Stimulated activated CD8-positive, alpha-beta memory T cell treated with anti-CD3 and anti-CD28 coated beads, Interleukin-12 subunit alpha, Interleukin-12 subunit beta, amount 100 ng/mL, for 4 hours (primary cell): ENCODE data around the gene SLC24A3.

Source experiments
- DNase-seq: peaks from one replicate; pipeline ENCODE4 v3.0.0-alpha.2; 2020; ENCODE audit warnings: low read depth

The SLC24A3 gene

DNA sequence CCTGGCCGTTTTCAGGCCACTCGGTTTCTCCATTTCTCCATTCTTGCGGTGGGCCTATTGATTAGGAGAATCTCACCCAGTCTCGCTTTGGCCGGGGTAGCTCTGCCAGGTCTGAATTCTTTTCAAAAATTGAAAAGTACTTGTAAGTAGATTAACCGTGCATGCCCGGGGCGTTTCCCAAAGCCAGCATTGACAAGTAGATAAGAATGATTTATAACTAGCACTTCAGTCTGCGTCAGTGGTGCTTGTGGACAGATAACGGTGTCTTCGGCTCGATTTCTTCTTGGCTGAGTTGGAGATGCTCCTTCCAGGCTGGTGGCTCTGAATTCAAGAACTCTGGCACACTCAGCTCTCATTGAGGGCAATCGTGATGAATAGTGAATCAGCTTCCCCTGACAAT, 29.0 kb downstream of the SLC24A3 start:
- no peak for DNase-seq

GRCh38 chr20:19244291-19244690, 31.8 kb downstream of the SLC24A3 start:
- no peak for DNase-seq

GRCh38 chr20:19249106-19249879, 36.9 kb downstream of the SLC24A3 start:
- DNase-seq, result no peak

DNA sequence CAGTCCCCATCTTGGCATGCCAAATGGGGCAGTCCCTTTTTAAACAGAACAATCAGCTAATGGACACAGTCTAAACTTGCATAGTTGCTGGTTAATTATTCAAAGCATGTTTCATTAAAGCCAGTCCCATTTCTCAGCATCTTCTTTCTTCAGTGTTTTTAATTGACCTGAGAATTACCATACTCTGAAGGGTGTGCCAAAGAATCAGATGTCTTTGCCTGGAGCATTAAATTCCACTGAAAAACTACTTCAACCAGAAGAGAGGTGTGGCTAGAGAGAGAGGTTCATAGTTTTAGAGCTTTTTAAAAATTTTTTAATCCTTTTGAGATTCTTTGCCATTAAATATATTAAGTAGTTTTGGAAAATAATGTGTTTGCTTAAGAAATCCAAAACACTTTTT, 37.9 kb downstream of the SLC24A3 start:
- no peak for DNase-seq

GRCh38 chr20:19251506-19251905, 39.1 kb downstream of the SLC24A3 start:
- no peak for DNase-seq

DNA sequence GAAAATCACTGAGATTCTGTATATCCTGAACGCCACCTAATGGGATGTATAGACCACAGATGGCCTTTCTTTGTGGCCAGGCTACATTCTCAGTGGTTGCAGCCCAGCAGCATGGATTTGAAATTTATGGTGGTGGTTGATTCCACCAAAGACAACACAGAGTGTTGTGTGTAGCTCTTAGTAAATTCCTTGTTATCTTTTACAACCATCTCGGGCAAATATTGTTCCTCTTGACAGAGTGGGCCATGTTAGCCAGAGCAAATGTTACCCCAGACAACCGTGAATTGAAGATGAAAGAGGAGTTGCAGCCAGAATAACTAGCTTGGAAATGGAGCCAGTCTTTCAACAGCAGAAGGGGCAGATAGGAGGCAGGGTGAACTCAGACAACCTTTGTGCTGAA, 39.5 kb downstream of the SLC24A3 start:
- no peak for DNase-seq

- no peak for DNase-seq
Observed at GRCh38 chr20:19252451-19253120, 40.1 kb downstream of the SLC24A3 start.

DNA sequence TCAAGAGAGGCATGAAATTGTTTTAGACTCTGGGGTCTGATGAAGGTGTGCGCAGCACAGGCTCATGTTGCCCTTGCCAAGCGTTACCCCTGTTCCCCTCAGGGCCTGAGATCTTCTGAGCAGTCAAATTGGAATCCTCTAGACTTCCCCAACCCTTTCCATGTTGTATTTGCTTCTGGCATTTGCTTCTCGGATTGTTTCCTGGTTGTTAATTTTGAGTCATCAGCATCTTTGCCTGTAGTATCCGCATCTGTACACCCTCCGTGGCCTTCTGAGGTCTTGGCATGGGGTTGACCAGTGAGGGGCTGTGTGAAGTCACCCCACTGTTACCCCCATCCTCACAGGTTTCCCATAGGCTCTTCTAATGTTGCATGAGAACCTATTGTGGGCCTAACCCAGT, 40.9 kb downstream of the SLC24A3 start:
- no peak for DNase-seq

DNA sequence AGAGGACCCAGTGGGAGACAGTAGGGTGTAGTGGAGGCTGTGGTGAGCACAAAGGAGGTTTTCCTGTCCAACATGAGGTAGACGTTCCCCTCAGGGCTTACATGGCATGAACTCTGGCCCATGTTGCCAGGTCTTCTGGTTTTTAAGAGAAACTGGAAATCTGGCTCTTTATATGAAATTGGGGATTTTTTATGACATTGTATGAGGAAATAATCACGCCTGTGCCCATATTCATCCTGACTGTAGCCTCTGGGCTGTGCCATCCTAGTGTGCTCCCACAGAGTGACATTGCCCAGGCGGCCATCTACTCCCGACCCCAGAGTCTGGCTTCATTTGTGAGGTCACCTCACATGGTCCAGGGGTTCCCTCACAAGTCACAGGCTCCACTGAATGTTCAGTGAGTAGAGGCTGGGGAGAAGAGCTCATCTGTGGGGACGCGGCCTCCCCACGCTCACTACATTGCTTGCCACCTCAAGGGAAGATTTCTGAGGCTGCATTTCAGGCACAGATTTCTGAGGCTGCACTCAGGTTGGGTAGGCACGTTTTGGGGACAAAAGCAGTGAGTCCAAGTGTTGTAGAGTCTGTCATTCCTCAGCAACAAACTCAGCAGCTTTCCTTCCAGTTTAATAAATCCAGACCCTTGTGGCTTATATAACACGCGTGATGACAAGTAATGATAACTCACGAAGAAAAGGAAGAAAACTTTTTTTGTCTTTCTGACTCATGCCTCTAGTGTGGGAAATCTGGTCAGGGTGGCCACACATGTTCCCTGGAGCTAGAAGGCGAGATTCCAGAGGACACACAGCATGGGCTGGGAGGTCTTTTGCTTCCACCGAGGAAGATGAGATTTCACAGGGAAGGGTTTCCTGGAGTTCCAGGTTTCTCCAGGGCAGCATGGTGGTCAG, 41.7 kb downstream of the SLC24A3 start:
- no peak for DNase-seq

DNA sequence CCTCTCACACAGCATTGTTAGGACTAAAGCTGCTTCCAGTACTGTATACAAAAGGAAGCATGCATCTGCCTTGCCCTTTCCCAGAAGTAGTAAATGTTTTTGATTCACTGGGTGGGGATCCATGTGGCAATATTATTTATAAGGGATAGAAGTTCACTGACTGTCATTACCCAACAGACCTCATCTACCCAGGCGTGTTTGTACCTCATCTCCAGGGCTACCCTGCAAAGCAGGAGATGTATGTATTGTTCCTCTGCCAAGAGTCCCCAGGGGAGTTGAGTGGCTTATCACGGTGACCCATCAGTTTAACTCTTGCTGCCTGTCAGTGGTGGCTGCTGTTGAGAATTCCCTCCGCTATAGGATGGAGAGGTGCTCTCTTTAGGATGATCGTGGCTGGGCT, 42.5 kb downstream of the SLC24A3 start:
- DNase-seq, result no peak

DNA sequence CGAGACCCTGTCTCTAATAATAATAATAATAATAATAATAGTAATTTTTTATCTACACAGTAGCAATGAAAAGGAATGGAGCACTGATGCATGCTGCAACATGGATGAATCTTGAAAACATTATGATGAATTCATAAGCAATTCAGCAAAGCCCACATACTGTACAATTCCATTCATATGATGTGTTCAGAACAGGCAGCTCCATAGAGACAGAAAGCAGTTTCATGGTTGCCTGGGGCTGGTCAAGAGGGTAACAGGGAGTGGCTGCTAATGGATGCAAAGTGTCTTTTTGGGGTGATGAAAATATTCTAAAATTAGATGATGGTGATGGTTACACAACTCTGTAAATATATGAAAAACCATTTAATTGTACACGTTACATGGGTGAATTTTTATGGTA, 43.6 kb downstream of the SLC24A3 start:
- DNase-seq, result no peak

DNA sequence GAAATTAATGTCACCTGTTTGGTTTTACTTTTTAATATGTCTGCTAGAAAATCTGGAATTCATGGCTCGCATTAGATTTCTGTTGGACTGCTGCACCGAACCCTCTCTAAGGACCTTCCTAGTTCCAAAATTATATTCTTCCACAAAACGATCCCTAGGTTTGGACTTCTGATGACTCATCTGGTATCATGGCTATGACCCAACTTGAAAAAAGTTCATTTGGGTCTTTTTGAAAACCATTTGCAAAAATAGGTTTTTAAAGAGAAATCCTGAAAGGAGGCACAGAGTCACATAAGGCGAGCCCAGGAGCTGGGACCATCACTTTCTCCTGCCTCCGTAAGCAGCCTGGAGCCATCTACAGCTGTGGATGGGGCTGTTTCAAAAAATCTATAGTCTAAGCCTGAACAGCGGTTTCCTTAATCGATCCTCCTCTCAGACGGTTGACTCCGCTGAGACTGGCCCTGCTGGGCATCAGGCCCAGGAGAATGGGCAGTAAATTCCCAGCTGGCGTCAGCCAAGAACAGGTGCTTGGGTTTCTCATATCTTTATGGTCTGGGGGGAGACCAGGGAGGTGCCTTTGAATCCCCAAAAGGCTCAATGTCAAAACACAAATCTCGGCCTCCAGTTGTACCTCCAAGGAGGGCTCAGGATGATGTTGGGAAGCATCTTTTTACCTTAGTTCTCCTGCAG, 44.6 kb downstream of the SLC24A3 start:
- no peak for DNase-seq

DNA sequence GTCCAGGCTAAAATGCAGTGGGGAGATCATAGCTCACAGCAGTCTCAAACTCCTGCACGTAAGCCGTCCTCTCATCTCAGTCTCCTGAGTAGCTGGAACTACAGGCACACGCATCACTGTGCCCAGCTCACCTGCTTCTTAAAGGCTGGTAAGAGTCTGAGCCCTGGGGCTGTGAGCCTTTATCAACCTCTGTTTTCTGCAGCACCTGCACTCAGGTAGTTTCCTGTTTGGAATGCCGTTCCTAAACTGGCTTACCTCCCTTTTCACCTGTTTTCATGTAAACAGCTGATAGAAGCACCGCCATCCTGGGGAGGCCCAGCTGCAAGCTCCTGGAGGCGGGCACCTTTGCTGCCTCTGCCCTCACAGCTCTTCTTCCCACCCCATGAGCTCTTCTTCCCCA, 45.4 kb downstream of the SLC24A3 start:
- no peak for DNase-seq

- no peak for DNase-seq
Observed at GRCh38 chr20:19259141-19259591, 46.7 kb downstream of the SLC24A3 start.

DNA sequence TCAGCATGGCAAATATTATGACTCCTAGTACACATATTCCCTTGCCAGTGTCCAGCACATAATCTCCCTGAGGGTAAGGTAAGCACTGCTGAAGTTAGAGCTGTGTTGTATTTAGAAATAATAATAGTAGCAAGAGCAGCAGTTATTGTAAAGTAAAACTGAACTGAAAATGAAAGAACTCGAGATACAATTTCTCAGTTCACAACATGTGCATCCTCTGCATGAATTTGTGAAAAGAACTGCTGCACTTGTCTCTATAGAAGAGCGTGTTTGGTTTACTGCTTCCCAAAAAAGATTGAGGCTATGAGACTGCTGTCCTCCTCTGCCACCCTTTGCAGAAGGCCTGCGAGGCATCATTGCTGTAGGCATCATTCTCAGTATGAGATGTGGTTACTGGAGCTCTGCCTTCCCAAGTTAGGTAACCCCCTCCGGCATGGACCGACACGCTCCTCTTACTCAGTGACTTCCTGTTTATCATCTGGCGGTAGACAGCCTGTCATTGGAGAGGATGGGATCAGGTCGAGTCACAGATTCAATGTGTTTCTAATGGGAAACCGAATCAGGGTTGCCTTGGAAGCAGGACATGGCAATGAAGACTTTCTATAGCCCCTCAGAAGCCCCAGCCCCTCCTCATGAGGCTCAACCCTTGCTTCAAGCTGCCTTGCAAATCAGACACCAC, 48.1 kb downstream of the SLC24A3 start:
- DNase-seq, result no peak

DNA sequence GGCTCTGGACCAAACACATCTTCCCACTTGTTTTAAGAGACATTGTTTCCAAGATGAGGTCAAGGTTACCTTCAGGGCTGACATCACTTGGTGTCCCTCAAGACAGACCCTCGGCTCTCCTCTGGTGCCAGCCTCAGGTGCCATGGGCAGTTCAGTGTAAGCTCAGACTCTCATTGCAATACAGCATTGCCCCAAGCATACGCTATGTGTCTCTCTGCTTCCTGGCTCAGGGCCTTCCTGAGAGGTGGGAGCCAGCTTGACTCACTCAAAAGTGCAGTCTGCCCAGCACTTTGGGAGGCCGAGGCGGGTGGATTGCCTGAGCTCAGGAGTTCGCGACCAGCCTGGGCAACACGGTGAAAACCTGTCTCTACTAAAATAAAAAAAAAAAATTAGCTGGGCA, 51.7 kb downstream of the SLC24A3 start:
- no peak for DNase-seq

GRCh38 chr20:19265646-19266374, 53.4 kb downstream of the SLC24A3 start:
- no peak for DNase-seq

GRCh38 chr20:19268426-19268825, 56.0 kb downstream of the SLC24A3 start:
- no peak for DNase-seq

GRCh38 chr20:19269737-19270340, 57.4 kb downstream of the SLC24A3 start:
- no peak for DNase-seq
